Ramos (cell line): Measurements from ENCODE around the gene ADAMTS3.
"Not testable (repeated sequence)": the region's sequence is repeated elsewhere in the genome, so short reads cannot be mapped to it uniquely, and the experiment has no call there.

Experiments used
- in situ Hi-C: fragments of 300-500 bp; cut with MboI; formaldehyde crosslinking; loops from one replicate; pipeline ENCODE4 v1.14.3; 2022; ENCODE audit warnings: low sequenced_read_pairs; ENCODE audit not compliant: unreplicated experiment

ADAMTS3 gene

GRCh38 chr4:72553540-72554337 lies 15.3 kb downstream of the ADAMTS3 start:
- in situ Hi-C loops = no loop called here

- in situ Hi-C loops = no loop called here
Observed at GRCh38 chr4:72552447-72552846, 16.6 kb downstream of the ADAMTS3 start.

- in situ Hi-C loops = no loop called here
Observed at GRCh38 chr4:72546456-72546855, 22.6 kb downstream of the ADAMTS3 start.

GRCh38 chr4:72540694-72541093 lies 28.3 kb downstream of the ADAMTS3 start:
- in situ Hi-C loops = not testable (repeated sequence)

GRCh38 chr4:72538006-72538405 lies 31.0 kb downstream of the ADAMTS3 start:
- in situ Hi-C loops = no loop called here

GRCh38 chr4:72536443-72536842 lies 32.6 kb downstream of the ADAMTS3 start:
- in situ Hi-C loops = no loop called here

- in situ Hi-C loops = no loop called here
Observed at GRCh38 chr4:72531768-72532290, 37.2 kb downstream of the ADAMTS3 start.

GRCh38 chr4:72531322-72531721 lies 37.7 kb downstream of the ADAMTS3 start:
- in situ Hi-C loops = no loop called here

GRCh38 chr4:72529148-72529822 lies 39.7 kb downstream of the ADAMTS3 start:
- in situ Hi-C loops = no loop called here

GRCh38 chr4:72527038-72527646 lies 41.9 kb downstream of the ADAMTS3 start:
- in situ Hi-C loops = no loop called here

- in situ Hi-C loops = no loop called here
Observed at GRCh38 chr4:72525938-72526337, 43.1 kb downstream of the ADAMTS3 start.

- in situ Hi-C loops = loop anchor here (25.0 kb wide), 1 partner anchor 490 kb away; no protein-coding TSS in a partner anchor
Observed at GRCh38 chr4:72522440-72522839, 46.6 kb downstream of the ADAMTS3 start.

GRCh38 chr4:72513227-72513626 lies 55.8 kb downstream of the ADAMTS3 start:
- in situ Hi-C loops = loop anchor here (25.0 kb wide), 1 partner anchor 499 kb away; no protein-coding TSS in a partner anchor

- in situ Hi-C loops = loop anchor here (25.0 kb wide), 1 partner anchor 504 kb away; no protein-coding TSS in a partner anchor
Observed at GRCh38 chr4:72507860-72508419, 61.1 kb downstream of the ADAMTS3 start.

GRCh38 chr4:72507167-72507566 lies 61.9 kb downstream of the ADAMTS3 start:
- in situ Hi-C loops = loop anchor here (25.0 kb wide), 1 partner anchor 505 kb away; no protein-coding TSS in a partner anchor

GRCh38 chr4:72505314-72505744 lies 63.7 kb downstream of the ADAMTS3 start:
- in situ Hi-C loops = loop anchor here (25.0 kb wide), 1 partner anchor 507 kb away; no protein-coding TSS in a partner anchor

GRCh38 chr4:72500214-72500613 lies 68.8 kb downstream of the ADAMTS3 start:
- in situ Hi-C loops = loop anchor here (25.0 kb wide), 1 partner anchor 512 kb away; no protein-coding TSS in a partner anchor

- in situ Hi-C loops = no loop called here
Observed at GRCh38 chr4:72496119-72496518, 72.9 kb downstream of the ADAMTS3 start.

GRCh38 chr4:72494156-72494555 lies 74.9 kb downstream of the ADAMTS3 start:
- in situ Hi-C loops = no loop called here

GRCh38 chr4:72489267-72489666 lies 79.8 kb downstream of the ADAMTS3 start:
- in situ Hi-C loops = no loop called here
